ENCODE results near the gene SH3TC2. TPM values are rescaled to one million over a fixed set of nuclear protein-coding genes. Genes with fewer than 3 reads are reported as not detected.

Gene SH3TC2
- total RNA-seq, 2 donors from 2014 or later, result 0.33 to 8.6 TPM

DNA sequence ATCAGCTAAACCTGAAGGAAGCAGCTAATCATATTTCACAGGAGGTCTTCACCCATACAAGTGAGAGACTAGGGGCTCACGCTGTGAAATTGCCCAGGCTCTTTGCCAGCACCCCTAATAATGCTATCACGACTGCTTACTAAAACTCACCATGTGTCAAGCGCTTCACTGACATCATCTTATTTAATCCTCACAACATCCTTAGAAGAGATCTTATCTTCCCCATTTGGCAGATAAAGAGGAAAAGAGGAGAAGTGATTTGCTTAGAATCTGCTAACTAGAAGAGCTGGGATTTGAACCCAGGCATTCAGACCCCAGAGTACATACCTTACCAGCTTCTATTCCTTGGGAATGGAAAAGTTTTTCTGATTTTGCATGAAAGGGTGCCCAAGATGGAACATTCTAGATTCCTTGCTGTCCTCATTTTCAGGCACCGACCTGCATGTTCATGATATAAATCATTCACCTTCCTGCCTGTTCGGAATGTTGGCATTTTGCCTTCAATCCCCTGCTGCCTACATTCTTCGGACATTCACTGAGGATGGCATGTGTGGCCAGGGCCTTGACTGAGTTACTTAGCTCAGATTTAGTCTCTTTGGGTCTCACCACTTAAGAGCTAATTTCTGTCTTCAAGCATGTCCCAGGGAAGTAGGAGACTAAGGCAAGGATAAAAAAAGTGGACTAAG lies 88.1 kb downstream of the SH3TC2 start:
- Histone ChIP-seq H3K9me3 (no peaks in the 10 kb centered on the region), H3K4me1 (peaks cover 10% of the 10 kb centered on the region), H3K36me3 (replicated peaks in 1 of 2; ENCODE audit: insufficient read depth in 1 of 2, low read depth in 2 of 2) (no peaks in the 10 kb centered on the region), H3K27me3 (no peaks in the 10 kb centered on the region), H3K4me3 (no peak overlapping the region), H3K27ac (peak overlapping the region in 1 of 4 donors; percentile 0)
- WGBS, 2 donors, result 55 to 63% methylated on average over 6 of the region's 6 CpGs
- peak in 2 of 4 donors; percentile 41 to 57 for DNase-seq
- no peak for TF ChIP-seq POLR2A (IDR thresholded peaks at IDR 0.05)
- TF ChIP-seq, protein P1, sequence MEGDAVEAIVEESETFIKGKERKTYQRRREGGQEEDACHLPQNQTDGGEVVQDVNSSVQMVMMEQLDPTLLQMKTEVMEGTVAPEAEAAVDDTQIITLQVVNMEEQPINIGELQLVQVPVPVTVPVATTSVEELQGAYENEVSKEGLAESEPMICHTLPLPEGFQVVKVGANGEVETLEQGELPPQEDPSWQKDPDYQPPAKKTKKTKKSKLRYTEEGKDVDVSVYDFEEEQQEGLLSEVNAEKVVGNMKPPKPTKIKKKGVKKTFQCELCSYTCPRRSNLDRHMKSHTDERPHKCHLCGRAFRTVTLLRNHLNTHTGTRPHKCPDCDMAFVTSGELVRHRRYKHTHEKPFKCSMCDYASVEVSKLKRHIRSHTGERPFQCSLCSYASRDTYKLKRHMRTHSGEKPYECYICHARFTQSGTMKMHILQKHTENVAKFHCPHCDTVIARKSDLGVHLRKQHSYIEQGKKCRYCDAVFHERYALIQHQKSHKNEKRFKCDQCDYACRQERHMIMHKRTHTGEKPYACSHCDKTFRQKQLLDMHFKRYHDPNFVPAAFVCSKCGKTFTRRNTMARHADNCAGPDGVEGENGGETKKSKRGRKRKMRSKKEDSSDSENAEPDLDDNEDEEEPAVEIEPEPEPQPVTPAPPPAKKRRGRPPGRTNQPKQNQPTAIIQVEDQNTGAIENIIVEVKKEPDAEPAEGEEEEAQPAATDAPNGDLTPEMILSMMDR (IDR thresholded peaks at IDR 0.05), result no peak
- intact Hi-C loops (cut with DNase I), result no loop called here
- peak; percentile 34 for ATAC-seq

DNA sequence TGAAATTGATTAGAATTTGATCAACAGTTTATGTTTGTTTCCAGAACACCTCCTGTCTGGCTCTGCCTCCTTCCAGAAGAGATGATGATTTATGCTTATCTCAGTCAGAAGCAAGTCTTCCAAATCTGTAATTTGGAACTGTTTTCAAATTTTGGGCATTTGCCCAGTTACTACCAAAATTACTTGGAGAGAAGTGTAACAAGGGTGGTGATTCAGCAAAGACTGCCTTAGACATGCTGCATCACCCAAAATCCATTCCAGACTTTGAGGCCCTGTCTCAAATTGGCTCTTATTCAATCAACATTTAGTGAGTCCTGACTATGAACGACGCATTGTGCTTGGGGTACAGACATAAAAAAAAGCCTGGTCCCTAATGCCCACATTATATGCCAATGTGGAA lies 89.4 kb downstream of the SH3TC2 start:
- no peak for DNase-seq
- WGBS, 2 donors, result 61 to 88% methylated on average over 2 of the region's 2 CpGs
- H3K27ac ChIP-seq, result no peak overlapping the region

DNA sequence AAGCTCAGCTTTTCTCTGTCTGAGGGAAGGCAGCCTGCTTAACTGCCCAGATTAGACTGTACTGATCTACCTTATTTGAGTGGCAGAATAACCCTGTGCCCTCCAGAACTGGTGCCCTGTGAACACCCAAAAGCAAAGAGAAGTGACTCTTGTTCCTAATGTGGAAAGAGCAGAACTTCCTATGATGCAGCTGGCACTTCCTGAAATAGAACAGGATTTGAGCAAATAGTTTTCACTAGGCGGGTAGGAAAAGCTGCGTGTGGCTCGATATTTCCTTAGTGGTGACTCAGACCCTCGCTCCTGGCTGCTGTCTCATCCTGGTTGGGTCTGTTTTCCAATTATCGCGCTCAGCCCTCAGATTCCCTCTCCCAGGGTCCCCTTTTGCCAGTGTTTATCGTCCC lies 89.9 kb downstream of the SH3TC2 start:
- intact Hi-C loops (cut with DNase I), result no loop called here
- H3K4me3 ChIP-seq, result no peak overlapping the region
- no peaks in the 10 kb centered on the region for H3K27me3 ChIP-seq
- peaks cover 10% of the 10 kb centered on the region for H3K4me1 ChIP-seq
- TF ChIP-seq, protein P1 (IDR thresholded peaks at IDR 0.05), result no peak
- TF ChIP-seq POLR2A (IDR thresholded peaks at IDR 0.05), result no peak
- no peaks in the 10 kb centered on the region for H3K36me3 ChIP-seq (replicated peaks in 1 of 2; ENCODE audit: insufficient read depth in 1 of 2, low read depth in 2 of 2)
- ATAC-seq, result peak; percentile 50
- DNase-seq, result peak in 1 of 4 donors; percentile 31
- no peaks in the 10 kb centered on the region for H3K9me3 ChIP-seq
- peak overlapping the region in 1 of 4 donors; percentile 9 for H3K27ac ChIP-seq
- 62 to 82% methylated on average over 7 of the region's 7 CpGs for WGBS, 2 donors

More for the DNA sequence above, 89.4 kb downstream of the SH3TC2 start:
- H3K36me3 ChIP-seq (replicated peaks in 1 of 2; ENCODE audit: insufficient read depth in 1 of 2, low read depth in 2 of 2), result no peaks in the 10 kb centered on the region
- H3K9me3 ChIP-seq, result no peaks in the 10 kb centered on the region
- H3K27me3 ChIP-seq, result no peaks in the 10 kb centered on the region
- peaks cover 10% of the 10 kb centered on the region for H3K4me1 ChIP-seq
- TF ChIP-seq POLR2A (IDR thresholded peaks at IDR 0.05), result no peak
- TF ChIP-seq, protein P1 (IDR thresholded peaks at IDR 0.05), result no peak
- no peak for ATAC-seq
- no peak overlapping the region for H3K4me3 ChIP-seq
- intact Hi-C loops (cut with DNase I), result no loop called here

DNA sequence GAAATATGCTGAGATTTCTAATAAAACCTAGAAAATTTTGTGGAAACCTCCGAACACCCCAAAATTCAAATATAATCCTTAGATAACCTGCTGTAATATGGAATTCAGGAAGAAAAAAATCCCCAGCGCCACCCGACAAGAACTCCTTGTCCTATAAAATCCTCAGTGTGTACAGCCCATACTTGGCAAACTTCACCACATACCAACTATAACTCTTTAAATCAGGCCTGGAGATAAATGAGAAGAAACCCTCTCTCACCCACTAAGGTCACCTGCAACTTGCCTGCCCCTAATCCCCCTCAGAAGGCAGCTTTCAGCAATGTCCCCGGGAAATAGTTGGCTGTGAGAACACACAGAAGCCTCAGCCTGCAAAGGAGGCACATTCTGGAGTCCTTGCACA lies 90.5 kb downstream of the SH3TC2 start:
- peak overlapping the region in 1 of 4 donors; percentile 9 for H3K27ac ChIP-seq
- no peak overlapping the region for H3K4me3 ChIP-seq
- H3K27me3 ChIP-seq, result no peaks in the 10 kb centered on the region
- DNase-seq, result no peak
- H3K4me1 ChIP-seq, result peaks cover 10% of the 10 kb centered on the region
- intact Hi-C loops (cut with DNase I), result no loop called here
- 90 to 91% methylated on average over 4 of the region's 4 CpGs for WGBS, 2 donors
- no peaks in the 10 kb centered on the region for H3K9me3 ChIP-seq
- no peak for ATAC-seq
- no peaks in the 10 kb centered on the region for H3K36me3 ChIP-seq (replicated peaks in 1 of 2; ENCODE audit: insufficient read depth in 1 of 2, low read depth in 2 of 2)
- TF ChIP-seq POLR2A (IDR thresholded peaks at IDR 0.05), result no peak

DNA sequence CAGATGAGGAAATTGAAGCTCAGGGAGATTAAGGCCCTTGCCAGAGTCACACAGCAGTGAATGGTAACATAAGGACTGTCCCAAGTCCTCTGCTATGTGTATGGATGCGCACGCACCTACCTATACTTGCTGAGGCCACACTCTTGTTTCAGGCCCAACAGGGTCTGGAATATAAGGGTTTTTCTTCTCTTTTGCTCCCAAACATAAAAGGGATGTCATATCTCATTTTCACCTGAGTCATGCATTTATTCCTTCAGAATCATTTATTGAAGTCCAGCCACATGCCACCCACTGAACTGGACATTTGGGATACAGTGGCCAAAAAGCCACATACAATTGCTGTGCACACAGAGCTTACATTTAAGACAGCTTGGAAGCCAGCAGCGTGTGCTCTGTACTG lies 92.0 kb downstream of the SH3TC2 start:
- intact Hi-C loops (cut with DNase I), result no loop called here
- ATAC-seq (no peak), DNase-seq (no peak)
- no peaks in the 10 kb centered on the region for H3K9me3 ChIP-seq
- TF ChIP-seq, protein P1 (IDR thresholded peaks at IDR 0.05), result no peak
- TF ChIP-seq POLR2A (IDR thresholded peaks at IDR 0.05), result no peak
- no peak overlapping the region for H3K4me3 ChIP-seq
- H3K4me1 ChIP-seq, result peaks cover 10% of the 10 kb centered on the region
- H3K36me3 ChIP-seq (replicated peaks in 1 of 2; ENCODE audit: insufficient read depth in 1 of 2, low read depth in 2 of 2), result no peaks in the 10 kb centered on the region
- H3K27ac ChIP-seq, result peak overlapping the region in 1 of 4 donors; percentile 49
- 87 to 93% methylated on average over 3 of the region's 3 CpGs for whole genome bisulfite sequencing, 2 donors
- no peaks in the 10 kb centered on the region for H3K27me3 ChIP-seq
